ENCODE data around the gene RENBP.

The RENBP gene

GRCh38 chrX:153966283-153966688 is 21.8 kb upstream of the RENBP start:
- Histone ChIP-seq H3K27me3 (ENCODE audit: insufficient read depth, low read depth, severe bottlenecking) (peaks cover 23% of the 10 kb centered on the region), H3K27ac (no peak overlapping the region), H3K36me3 (peaks cover 89% of the 10 kb centered on the region), H3K4me3 (ENCODE audit: low read depth, low read length) (no peak overlapping the region), H3K9me3 (ENCODE audit: severe bottlenecking) (no peaks in the 10 kb centered on the region)
- DNase-seq: no peak
- TF ChIP-seq CTCF (IDR thresholded peaks at IDR 0.05; ENCODE audit: low read depth, low read length): no peak

GRCh38 chrX:153965406-153965805 is 21.0 kb upstream of the RENBP start:
- Histone ChIP-seq H3K27me3 (ENCODE audit: insufficient read depth, low read depth, severe bottlenecking) (peaks cover 23% of the 10 kb centered on the region), H3K27ac (no peak overlapping the region), H3K9me3 (ENCODE audit: severe bottlenecking) (no peaks in the 10 kb centered on the region), H3K36me3 (peaks cover 90% of the 10 kb centered on the region), H3K4me3 (ENCODE audit: low read depth, low read length) (no peak overlapping the region)
- TF ChIP-seq CTCF (IDR thresholded peaks at IDR 0.05; ENCODE audit: low read depth, low read length): no peak
- no peak for DNase-seq

DNA sequence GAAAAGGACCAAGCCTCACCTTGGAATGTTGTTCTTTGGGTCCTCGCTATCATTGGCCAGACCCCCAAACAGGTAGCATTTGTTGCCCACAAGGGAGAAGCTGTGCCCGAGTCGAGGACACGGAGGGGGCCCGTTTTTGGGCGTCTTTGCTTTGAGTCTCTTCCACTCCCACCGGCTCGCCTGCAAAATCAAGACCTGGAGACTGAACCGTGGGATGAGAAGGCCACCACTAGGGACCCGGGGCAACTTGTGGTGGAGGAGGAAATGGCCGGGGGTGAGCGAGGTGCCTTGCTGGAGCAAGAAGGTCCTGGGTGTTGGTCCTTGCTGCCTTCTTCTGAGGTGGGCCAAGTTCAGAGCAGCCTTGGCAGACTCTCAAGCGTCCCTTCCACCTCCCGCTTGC is 19.7 kb upstream of the RENBP start:
- Histone ChIP-seq H3K9me3 (ENCODE audit: severe bottlenecking) (no peaks in the 10 kb centered on the region), H3K27me3 (ENCODE audit: insufficient read depth, low read depth, severe bottlenecking) (peaks cover 22% of the 10 kb centered on the region), H3K4me3 (ENCODE audit: low read depth, low read length) (no peak overlapping the region), H3K27ac (no peak overlapping the region), H3K36me3 (peaks cover 95% of the 10 kb centered on the region)
- TF ChIP-seq CTCF (IDR thresholded peaks at IDR 0.05; ENCODE audit: low read depth, low read length): no peak
- no peak for DNase-seq

DNA sequence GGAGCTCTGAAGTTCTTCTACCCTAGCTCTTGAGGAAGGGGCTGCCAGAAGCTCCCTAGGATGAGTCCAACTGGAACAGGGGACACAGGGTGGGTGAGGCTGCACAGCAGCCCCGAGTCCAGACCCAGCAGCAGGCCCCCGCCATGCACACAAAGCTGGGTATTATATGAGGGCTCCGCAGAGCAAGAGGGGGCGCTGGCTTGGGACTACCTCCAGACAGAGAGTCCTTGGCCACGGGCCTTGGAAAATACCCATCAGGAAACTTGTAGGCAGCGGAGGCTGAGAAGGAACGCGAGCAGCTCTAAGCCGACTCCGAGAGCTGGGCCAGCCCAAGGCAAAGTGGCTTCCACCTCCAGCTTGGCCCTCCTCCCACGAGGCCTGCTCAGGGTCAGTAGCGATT is 19.1 kb upstream of the RENBP start:
- Histone ChIP-seq H3K27ac (no peak overlapping the region), H3K4me3 (ENCODE audit: low read depth, low read length) (no peak overlapping the region), H3K9me3 (ENCODE audit: severe bottlenecking) (no peaks in the 10 kb centered on the region), H3K27me3 (ENCODE audit: insufficient read depth, low read depth, severe bottlenecking) (peaks cover 27% of the 10 kb centered on the region), H3K36me3 (peaks cover 95% of the 10 kb centered on the region)
- TF ChIP-seq CTCF (IDR thresholded peaks at IDR 0.05; ENCODE audit: low read depth, low read length): no peak
- no peak for DNase-seq

DNA sequence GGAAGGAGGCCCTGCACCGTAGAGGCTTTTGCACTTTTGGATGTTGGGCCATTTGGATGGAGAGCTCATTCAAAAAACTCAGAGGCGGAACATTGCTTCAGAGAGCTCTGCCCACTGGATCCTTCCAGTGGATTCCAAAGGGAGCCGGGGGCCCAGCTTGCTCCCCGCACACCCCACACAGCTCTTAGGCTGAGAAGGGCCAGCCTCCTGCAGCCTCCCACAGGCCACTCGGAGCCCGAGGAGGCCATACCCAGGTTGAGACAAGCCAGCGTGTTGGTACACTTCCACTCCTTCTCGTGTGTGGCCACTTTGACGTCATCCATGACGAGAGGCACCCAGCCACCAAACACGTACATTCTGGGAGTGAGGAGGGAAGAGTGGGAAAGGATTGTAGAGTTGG is 16.8 kb upstream of the RENBP start:
- no peak overlapping the region for H3K4me3 ChIP-seq (ENCODE audit: low read depth, low read length)
- H3K27me3 ChIP-seq (ENCODE audit: insufficient read depth, low read depth, severe bottlenecking): peaks cover 48% of the 10 kb centered on the region
- no peak for TF ChIP-seq CTCF (IDR thresholded peaks at IDR 0.05; ENCODE audit: low read depth, low read length)
- peaks cover 97% of the 10 kb centered on the region for H3K36me3 ChIP-seq
- H3K27ac ChIP-seq: no peak overlapping the region
- DNase-seq: no peak
- H3K9me3 ChIP-seq (ENCODE audit: severe bottlenecking): no peaks in the 10 kb centered on the region

GRCh38 chrX:153960786-153961185 is 16.3 kb upstream of the RENBP start:
- Histone ChIP-seq H3K4me3 (ENCODE audit: low read depth, low read length) (no peak overlapping the region), H3K36me3 (peaks cover 100% of the 10 kb centered on the region), H3K9me3 (ENCODE audit: severe bottlenecking) (no peaks in the 10 kb centered on the region), H3K27ac (no peak overlapping the region), H3K27me3 (ENCODE audit: insufficient read depth, low read depth, severe bottlenecking) (peaks cover 48% of the 10 kb centered on the region)
- DNase-seq: no peak
- no peak for TF ChIP-seq CTCF (IDR thresholded peaks at IDR 0.05; ENCODE audit: low read depth, low read length)
